ENCODE results near the gene CARMIL1. TPM values are rescaled to one million over a fixed set of nuclear protein-coding genes. Genes with fewer than 3 reads are reported as not detected.
A peak's percentile ranks its signal among the peaks of the same experiment; 100 is the strongest.

The CARMIL1 gene
- total RNA-seq, 1 donor from 2014 or later: 20.8 TPM

- DNase-seq (ENCODE audit: low spot score) (no peak), ATAC-seq (no peak)
- intact Hi-C loops (cut with DNase I): no loop called here
Measured at GRCh38 chr6:25387483-25387882, 108.3 kb downstream of the CARMIL1 start.

- no peak for ATAC-seq
- DNase-seq (ENCODE audit: low spot score): no peak
- intact Hi-C loops (cut with DNase I): no loop called here
Measured at GRCh38 chr6:25387911-25388310, 108.7 kb downstream of the CARMIL1 start.

- ATAC-seq (no peak), DNase-seq (ENCODE audit: low spot score) (no peak)
- intact Hi-C loops (cut with DNase I): no loop called here
Measured at GRCh38 chr6:25388776-25389175, 109.6 kb downstream of the CARMIL1 start.

- intact Hi-C loops (cut with DNase I): no loop called here
- peak; percentile 41 for ATAC-seq
- DNase-seq (ENCODE audit: low spot score): no peak
Measured at GRCh38 chr6:25389471-25389870, 110.3 kb downstream of the CARMIL1 start.

GRCh38 chr6:25392372-25392771 lies 113.2 kb downstream of the CARMIL1 start:
- no peak for DNase-seq (ENCODE audit: low spot score)
- intact Hi-C loops (cut with DNase I): no loop called here
- no peak for ATAC-seq

GRCh38 chr6:25395731-25396130 lies 116.6 kb downstream of the CARMIL1 start:
- intact Hi-C loops (cut with DNase I): no loop called here
- no peak for ATAC-seq

GRCh38 chr6:25397406-25397805 lies 118.2 kb downstream of the CARMIL1 start:
- intact Hi-C loops (cut with DNase I): no loop called here
- ATAC-seq (no peak), DNase-seq (ENCODE audit: low spot score) (no peak)

More at GRCh38 chr6:25395731-25396130, 116.6 kb downstream of the CARMIL1 start:
- no peak for DNase-seq (ENCODE audit: low spot score)

GRCh38 chr6:25399885-25400284 lies 120.7 kb downstream of the CARMIL1 start:
- intact Hi-C loops (cut with DNase I): no loop called here
- DNase-seq (ENCODE audit: low spot score) (no peak), ATAC-seq (no peak)

GRCh38 chr6:25401711-25402110 lies 122.5 kb downstream of the CARMIL1 start:
- DNase-seq (ENCODE audit: low spot score) (no peak), ATAC-seq (no peak)
- intact Hi-C loops (cut with DNase I): no loop called here

GRCh38 chr6:25402125-25402524 lies 123.0 kb downstream of the CARMIL1 start:
- ATAC-seq: no peak
- intact Hi-C loops (cut with DNase I): no loop called here
- no peak for DNase-seq (ENCODE audit: low spot score)

- intact Hi-C loops (cut with DNase I): no loop called here
- ATAC-seq: no peak
- DNase-seq (ENCODE audit: low spot score): no peak
Measured at GRCh38 chr6:25403150-25403549, 124.0 kb downstream of the CARMIL1 start.

GRCh38 chr6:25404091-25404490 lies 124.9 kb downstream of the CARMIL1 start:
- ATAC-seq: peak; percentile 28
- intact Hi-C loops (cut with DNase I): no loop called here
- no peak for DNase-seq (ENCODE audit: low spot score)

- intact Hi-C loops (cut with DNase I): no loop called here
- ATAC-seq (peak; percentile 61), DNase-seq (ENCODE audit: low spot score) (no peak)
Measured at GRCh38 chr6:25404693-25405169, 125.6 kb downstream of the CARMIL1 start.

GRCh38 chr6:25405442-25405841 lies 126.3 kb downstream of the CARMIL1 start:
- ATAC-seq: peak; percentile 43
- intact Hi-C loops (cut with DNase I): no loop called here
- DNase-seq (ENCODE audit: low spot score): no peak

- ATAC-seq (no peak), DNase-seq (ENCODE audit: low spot score) (no peak)
- intact Hi-C loops (cut with DNase I): no loop called here
Measured at GRCh38 chr6:25407431-25407830, 128.3 kb downstream of the CARMIL1 start.

- intact Hi-C loops (cut with DNase I): no loop called here
- no peak for ATAC-seq
- no peak for DNase-seq (ENCODE audit: low spot score)
Measured at GRCh38 chr6:25410102-25410501, 130.9 kb downstream of the CARMIL1 start.

GRCh38 chr6:25411316-25411950 lies 132.3 kb downstream of the CARMIL1 start:
- DNase-seq (ENCODE audit: low spot score) (no peak), ATAC-seq (no peak)
- intact Hi-C loops (cut with DNase I): no loop called here

GRCh38 chr6:25413207-25413905 lies 134.2 kb downstream of the CARMIL1 start:
- intact Hi-C loops (cut with DNase I): no loop called here
- ATAC-seq (peak; percentile 72), DNase-seq (ENCODE audit: low spot score) (peak; percentile 65)

- intact Hi-C loops (cut with DNase I): no loop called here
- ATAC-seq (no peak), DNase-seq (ENCODE audit: low spot score) (no peak)
Measured at GRCh38 chr6:25414168-25414567, 135.0 kb downstream of the CARMIL1 start.

GRCh38 chr6:25414755-25415154 lies 135.6 kb downstream of the CARMIL1 start:
- intact Hi-C loops (cut with DNase I): no loop called here
- DNase-seq (ENCODE audit: low spot score) (no peak), ATAC-seq (peak; percentile 61)

- DNase-seq (ENCODE audit: low spot score): no peak
- ATAC-seq: no peak
- intact Hi-C loops (cut with DNase I): no loop called here
Measured at GRCh38 chr6:25415274-25415673, 136.1 kb downstream of the CARMIL1 start.

All from sciatic nerve (tissue), 2 donors.